ENCODE data around the gene FAM161B. TPM values are rescaled to one million over a fixed set of nuclear protein-coding genes. Genes with fewer than 3 reads are reported as not detected.

FAM161B gene
- total RNA-seq, 1 experiment from 2014 or later = 1.6 TPM

DNA sequence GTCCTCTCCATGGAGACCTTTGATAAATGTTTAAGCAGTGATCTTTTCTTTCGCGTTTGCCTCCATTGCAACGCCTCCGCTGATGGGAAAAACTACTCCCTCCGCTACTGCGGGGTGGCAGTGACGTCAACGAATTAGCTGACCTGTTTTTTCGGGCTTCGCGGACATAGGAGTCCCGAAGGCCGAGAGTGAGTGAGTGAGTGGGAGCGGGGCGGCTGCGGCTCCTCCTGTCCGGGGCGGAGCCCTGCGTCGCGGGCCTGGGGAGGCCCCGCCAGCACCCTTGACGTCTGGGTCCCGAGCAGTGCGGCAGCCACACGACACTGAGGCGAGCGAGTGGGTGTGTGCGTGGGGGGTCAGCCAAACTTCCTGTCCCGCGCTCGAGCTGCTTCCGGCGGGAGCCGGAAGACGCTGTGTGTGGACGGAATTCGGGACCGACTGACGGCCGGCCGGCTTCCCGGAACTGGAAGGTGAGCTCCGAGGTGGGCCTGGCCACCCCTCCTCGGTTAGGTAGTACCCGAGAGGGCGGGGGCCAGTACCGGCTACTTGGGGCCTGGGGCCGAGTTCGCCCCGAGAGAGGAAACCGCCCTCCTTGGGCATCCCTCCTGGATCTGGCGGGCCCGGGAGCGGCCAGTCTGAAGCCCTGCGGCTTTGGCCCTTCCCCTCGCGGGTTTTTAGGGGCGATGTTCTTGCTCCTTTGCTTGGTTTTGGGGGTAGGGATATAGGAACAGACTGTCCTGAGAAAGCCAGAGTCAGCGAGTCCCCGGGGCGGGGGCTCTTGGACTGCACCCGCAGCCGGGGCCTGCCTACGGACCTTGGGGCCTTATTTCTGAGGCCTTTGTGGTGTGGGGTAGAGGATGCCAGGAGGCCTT, 63.2 kb downstream of the FAM161B start, which contains the start of gene ZNF410:
Gene ZNF410 (plus strand): TSS at position 411 of the 869 bp plus-strand sequence. CDS start 5,317 bp downstream, outside the sequence.
- peak; percentile 93 for DNase-seq (ENCODE audit: low read depth, low spot score)
- peaks cover 50% of the 10 kb centered on the region for H3K79me2 ChIP-seq (ENCODE audit: insufficient read depth, low read length)
- H3K27ac ChIP-seq (ENCODE audit: low read depth, low read length) = peak within 1 kb of the TSS; percentile 83
- H3K4me3 ChIP-seq (replicated peaks in 1 of 2; ENCODE audit: low read depth in 1 of 2, low read length in 2 of 2) = peak within 1 kb of the TSS; percentile 97 to 98
- ATAC-seq = peak; percentile 99
- H3K27me3 ChIP-seq (ENCODE audit: insufficient read depth, low read length) = no peaks in the 10 kb centered on the region
- H3K9ac ChIP-seq (ENCODE audit: low read length) = peak within 1 kb of the TSS; percentile 93
- ChIA-PET CTCF (interaction anchor here (0.8 to 2.1 kb wide), 3 partner anchors 65 to 157 kb away, joined by 3 to 9 read pairs (median 4); no protein-coding TSS in a partner anchor), POLR2A (interaction anchor here (0.5 to 1.4 kb wide), 4 partner anchors 9 to 154 kb away, joined by 3 to 4 read pairs (median 4); partner anchors contain the start of genes COQ6, FAM161B and PTGR2), RAD21 (ENCODE audit: low non-redundant PET in 1 of 2, low total read pairs in 2 of 2, uncharacterized antibody in 2 of 2, unreplicated experiment in 2 of 2) (no interaction called here)
- no TSS peak for BruUV-seq (replicated peaks)
- peak within 1 kb of the TSS; percentile 47 for H2AFZ ChIP-seq (ENCODE audit: low read depth, low read length, poor library complexity, severe bottlenecking)
- no peaks in the 10 kb centered on the region for H3K9me3 ChIP-seq (ENCODE audit: control insufficient read depth in 1 of 2, insufficient read depth in 1 of 2, low read depth in 1 of 2, low read length in 2 of 2)
- intact Hi-C loops (cut with micrococcal nuclease) = no loop called here
- H3K4me2 ChIP-seq (ENCODE audit: low read length) = peak within 1 kb of the TSS; percentile 82
- H4K20me1 ChIP-seq (ENCODE audit: insufficient read depth) = no peaks in the 10 kb centered on the region
- H3K36me3 ChIP-seq (ENCODE audit: control insufficient read depth in 1 of 2, insufficient read depth in 2 of 2, low read length in 2 of 2) = peaks cover 1 to 2% of the 10 kb centered on the region in 2 experiments; a peak in 1 of 4 replicates
- H3K9me2 ChIP-seq (ENCODE audit: insufficient read depth) = no peaks in the 10 kb centered on the region
- peaks cover 9 to 27% of the 10 kb centered on the region in 2 experiments for H3K4me1 ChIP-seq (ENCODE audit: control insufficient read depth in 1 of 2, insufficient read depth in 2 of 2, low read length in 2 of 2)
- TF ChIP-seq TCF7L2 (IDR thresholded peaks at IDR 0.05; ENCODE audit: borderline replicate concordance, extremely low read depth, insufficient read depth, insufficient read length) (peak; percentile 13), ZFX (IDR thresholded peaks at IDR 0.05) (peak; percentile 97), JUND (IDR thresholded peaks at IDR 0.05) (peak; percentile 20; the same call in 1 of the 2 replicates), EZH2phosphoT487 (IDR thresholded peaks at IDR 0.05; ENCODE audit: borderline replicate concordance) (no peak), ELF1 (IDR thresholded peaks at IDR 0.05; ENCODE audit: borderline replicate concordance, low read depth) (peak; percentile 80), ZNF274 (IDR thresholded peaks at IDR 0.05; ENCODE audit: low read depth, low read length) (no peak), CBX3 (IDR thresholded peaks at IDR 0.05; ENCODE audit: low read depth) (peak; percentile 84; the same call in 1 of the 2 replicates), EZH2 (IDR thresholded peaks at IDR 0.05) (no peak), EGR1 (IDR thresholded peaks at IDR 0.05; ENCODE audit: low read depth) (peak; percentile 97), SP1 (IDR thresholded peaks at IDR 0.05; ENCODE audit: low read depth) (peak; percentile 54), POLR2A (IDR thresholded peaks at IDR 0.05; ENCODE audit: borderline replicate concordance, extremely low read depth, insufficient read depth, insufficient read length) (peak; percentile 35), POLR2AphosphoS5 (IDR thresholded peaks at IDR 0.05; ENCODE audit: low read depth, low read length) (peak; percentile 92), CEBPB (IDR thresholded peaks at IDR 0.05; ENCODE audit: low read depth) (no peak)
- TF ChIP-seq, protein P1, sequence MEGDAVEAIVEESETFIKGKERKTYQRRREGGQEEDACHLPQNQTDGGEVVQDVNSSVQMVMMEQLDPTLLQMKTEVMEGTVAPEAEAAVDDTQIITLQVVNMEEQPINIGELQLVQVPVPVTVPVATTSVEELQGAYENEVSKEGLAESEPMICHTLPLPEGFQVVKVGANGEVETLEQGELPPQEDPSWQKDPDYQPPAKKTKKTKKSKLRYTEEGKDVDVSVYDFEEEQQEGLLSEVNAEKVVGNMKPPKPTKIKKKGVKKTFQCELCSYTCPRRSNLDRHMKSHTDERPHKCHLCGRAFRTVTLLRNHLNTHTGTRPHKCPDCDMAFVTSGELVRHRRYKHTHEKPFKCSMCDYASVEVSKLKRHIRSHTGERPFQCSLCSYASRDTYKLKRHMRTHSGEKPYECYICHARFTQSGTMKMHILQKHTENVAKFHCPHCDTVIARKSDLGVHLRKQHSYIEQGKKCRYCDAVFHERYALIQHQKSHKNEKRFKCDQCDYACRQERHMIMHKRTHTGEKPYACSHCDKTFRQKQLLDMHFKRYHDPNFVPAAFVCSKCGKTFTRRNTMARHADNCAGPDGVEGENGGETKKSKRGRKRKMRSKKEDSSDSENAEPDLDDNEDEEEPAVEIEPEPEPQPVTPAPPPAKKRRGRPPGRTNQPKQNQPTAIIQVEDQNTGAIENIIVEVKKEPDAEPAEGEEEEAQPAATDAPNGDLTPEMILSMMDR (IDR thresholded peaks at IDR 0.05 in 2 of 3, conservative IDR thresholded peaks at IDR 0.05 in 1 of 3; ENCODE audit: borderline replicate concordance in 1 of 3, insufficient read depth in 1 of 3, low read depth in 2 of 3, low read length in 2 of 3) = no peak
- TF ChIP-seq, protein P2, sequence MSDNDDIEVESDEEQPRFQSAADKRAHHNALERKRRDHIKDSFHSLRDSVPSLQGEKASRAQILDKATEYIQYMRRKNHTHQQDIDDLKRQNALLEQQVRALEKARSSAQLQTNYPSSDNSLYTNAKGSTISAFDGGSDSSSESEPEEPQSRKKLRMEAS (IDR thresholded peaks at IDR 0.05) = peak; percentile 92
- TF ChIP-seq, protein P3, sequence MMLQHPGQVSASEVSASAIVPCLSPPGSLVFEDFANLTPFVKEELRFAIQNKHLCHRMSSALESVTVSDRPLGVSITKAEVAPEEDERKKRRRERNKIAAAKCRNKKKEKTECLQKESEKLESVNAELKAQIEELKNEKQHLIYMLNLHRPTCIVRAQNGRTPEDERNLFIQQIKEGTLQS (IDR thresholded peaks at IDR 0.05) = no peak
- TF ChIP-seq, protein P4, sequence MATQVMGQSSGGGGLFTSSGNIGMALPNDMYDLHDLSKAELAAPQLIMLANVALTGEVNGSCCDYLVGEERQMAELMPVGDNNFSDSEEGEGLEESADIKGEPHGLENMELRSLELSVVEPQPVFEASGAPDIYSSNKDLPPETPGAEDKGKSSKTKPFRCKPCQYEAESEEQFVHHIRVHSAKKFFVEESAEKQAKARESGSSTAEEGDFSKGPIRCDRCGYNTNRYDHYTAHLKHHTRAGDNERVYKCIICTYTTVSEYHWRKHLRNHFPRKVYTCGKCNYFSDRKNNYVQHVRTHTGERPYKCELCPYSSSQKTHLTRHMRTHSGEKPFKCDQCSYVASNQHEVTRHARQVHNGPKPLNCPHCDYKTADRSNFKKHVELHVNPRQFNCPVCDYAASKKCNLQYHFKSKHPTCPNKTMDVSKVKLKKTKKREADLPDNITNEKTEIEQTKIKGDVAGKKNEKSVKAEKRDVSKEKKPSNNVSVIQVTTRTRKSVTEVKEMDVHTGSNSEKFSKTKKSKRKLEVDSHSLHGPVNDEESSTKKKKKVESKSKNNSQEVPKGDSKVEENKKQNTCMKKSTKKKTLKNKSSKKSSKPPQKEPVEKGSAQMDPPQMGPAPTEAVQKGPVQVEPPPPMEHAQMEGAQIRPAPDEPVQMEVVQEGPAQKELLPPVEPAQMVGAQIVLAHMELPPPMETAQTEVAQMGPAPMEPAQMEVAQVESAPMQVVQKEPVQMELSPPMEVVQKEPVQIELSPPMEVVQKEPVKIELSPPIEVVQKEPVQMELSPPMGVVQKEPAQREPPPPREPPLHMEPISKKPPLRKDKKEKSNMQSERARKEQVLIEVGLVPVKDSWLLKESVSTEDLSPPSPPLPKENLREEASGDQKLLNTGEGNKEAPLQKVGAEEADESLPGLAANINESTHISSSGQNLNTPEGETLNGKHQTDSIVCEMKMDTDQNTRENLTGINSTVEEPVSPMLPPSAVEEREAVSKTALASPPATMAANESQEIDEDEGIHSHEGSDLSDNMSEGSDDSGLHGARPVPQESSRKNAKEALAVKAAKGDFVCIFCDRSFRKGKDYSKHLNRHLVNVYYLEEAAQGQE (IDR thresholded peaks at IDR 0.05; ENCODE audit: low read depth) = no peak
- TF ChIP-seq, protein P5, sequence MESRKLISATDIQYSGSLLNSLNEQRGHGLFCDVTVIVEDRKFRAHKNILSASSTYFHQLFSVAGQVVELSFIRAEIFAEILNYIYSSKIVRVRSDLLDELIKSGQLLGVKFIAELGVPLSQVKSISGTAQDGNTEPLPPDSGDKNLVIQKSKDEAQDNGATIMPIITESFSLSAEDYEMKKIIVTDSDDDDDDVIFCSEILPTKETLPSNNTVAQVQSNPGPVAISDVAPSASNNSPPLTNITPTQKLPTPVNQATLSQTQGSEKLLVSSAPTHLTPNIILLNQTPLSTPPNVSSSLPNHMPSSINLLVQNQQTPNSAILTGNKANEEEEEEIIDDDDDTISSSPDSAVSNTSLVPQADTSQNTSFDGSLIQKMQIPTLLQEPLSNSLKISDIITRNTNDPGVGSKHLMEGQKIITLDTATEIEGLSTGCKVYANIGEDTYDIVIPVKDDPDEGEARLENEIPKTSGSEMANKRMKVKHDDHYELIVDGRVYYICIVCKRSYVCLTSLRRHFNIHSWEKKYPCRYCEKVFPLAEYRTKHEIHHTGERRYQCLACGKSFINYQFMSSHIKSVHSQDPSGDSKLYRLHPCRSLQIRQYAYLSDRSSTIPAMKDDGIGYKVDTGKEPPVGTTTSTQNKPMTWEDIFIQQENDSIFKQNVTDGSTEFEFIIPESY (IDR thresholded peaks at IDR 0.05; ENCODE audit: extremely low read depth, insufficient replicate concordance, low read length) = peak; percentile 17

All from HCT116 (cell line).